Measurements from ENCODE around the gene MUC5B. TPM values are rescaled to one million over a fixed set of nuclear protein-coding genes. Genes with fewer than 3 reads are reported as not detected.

Gene MUC5B
- total and polyA plus RNA-seq, 8 donors: 0.06 to 33.4 (median 0.27) TPM

DNA sequence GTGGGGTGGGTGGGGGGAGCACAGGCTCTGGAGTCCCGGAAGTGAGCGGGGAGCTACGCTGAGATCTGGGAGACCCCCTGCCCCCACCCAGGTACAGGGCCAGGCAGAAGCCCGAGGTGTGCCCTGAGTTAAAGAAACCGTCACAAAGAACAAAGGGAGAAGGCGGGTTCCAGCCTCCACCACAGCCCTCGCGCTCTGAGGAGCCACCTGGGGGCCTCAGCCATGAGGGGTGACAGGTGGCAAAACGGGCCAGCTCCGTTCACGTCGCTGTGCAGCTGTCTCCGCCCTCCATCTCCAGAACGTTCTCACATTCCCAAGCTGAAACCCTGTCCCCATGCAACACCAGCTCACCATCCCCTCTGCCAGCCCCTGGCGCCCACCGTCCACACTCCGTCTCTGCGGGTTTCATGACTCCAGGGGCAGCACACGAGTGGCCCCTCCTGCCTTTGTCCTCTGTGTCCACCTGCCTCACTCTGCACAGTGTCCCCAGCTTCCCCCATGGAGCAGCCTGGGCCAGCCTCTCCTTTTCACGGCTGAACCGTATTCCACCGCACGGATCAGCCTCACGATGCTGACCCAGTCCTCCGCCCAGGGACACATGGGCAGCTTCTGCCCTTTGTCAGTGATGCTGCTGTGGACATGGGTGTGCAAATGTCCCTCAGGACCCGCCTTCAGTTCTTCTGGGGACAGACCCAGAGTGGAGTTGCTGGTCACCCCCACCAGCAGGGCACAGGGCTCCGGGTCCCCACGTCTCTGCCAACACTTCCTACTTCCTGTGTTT, 1.7 kb upstream of the MUC5B start:
- TF ChIP-seq, protein P1, sequence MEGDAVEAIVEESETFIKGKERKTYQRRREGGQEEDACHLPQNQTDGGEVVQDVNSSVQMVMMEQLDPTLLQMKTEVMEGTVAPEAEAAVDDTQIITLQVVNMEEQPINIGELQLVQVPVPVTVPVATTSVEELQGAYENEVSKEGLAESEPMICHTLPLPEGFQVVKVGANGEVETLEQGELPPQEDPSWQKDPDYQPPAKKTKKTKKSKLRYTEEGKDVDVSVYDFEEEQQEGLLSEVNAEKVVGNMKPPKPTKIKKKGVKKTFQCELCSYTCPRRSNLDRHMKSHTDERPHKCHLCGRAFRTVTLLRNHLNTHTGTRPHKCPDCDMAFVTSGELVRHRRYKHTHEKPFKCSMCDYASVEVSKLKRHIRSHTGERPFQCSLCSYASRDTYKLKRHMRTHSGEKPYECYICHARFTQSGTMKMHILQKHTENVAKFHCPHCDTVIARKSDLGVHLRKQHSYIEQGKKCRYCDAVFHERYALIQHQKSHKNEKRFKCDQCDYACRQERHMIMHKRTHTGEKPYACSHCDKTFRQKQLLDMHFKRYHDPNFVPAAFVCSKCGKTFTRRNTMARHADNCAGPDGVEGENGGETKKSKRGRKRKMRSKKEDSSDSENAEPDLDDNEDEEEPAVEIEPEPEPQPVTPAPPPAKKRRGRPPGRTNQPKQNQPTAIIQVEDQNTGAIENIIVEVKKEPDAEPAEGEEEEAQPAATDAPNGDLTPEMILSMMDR (IDR thresholded peaks at IDR 0.05): no peak

DNA sequence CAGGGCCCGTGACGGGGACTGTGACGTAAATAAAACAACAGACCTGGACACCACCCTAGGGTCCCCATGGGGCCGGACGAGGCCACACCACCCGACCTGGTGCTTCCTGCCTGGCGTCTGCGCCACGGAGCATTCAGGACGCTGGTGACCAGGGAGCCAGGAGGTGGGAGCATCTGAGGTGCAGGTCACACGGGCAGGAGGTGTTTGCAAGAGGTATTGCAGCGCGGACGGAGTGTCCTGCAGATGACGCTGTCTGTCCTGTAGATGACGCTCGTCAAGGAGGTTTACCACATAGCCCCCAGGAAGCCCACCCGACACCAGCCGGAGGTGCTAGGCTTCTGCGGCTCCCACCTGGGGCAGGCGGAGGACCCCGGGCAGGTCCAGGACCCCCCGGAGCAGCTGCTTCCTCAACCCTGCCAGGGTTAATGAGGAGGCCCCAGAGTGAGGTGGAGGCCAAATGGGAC, 986 bp upstream of the MUC5B start:
- Histone ChIP-seq H3K9me3 (no peaks in the 10 kb centered on the region), H3K27ac (no peak overlapping the region), H3K27me3 (peaks cover 0 to 94% of the 10 kb centered on the region in 2 donors), H3K36me3 (no peaks in the 10 kb centered on the region), H3K4me3 (no peak overlapping the region), H3K4me1 (no peaks in the 10 kb centered on the region)
- peak in 1 of 4 donors; percentile 74 for DNase-seq
- intact Hi-C loops (cut with DNase I): no loop called here
- TF ChIP-seq, protein P1 (IDR thresholded peaks at IDR 0.05): no peak
- no peak for ATAC-seq

More for the DNA sequence above, 1.7 kb upstream of the MUC5B start:
- intact Hi-C loops (cut with DNase I): no loop called here
- Histone ChIP-seq H3K36me3 (no peaks in the 10 kb centered on the region), H3K4me1 (no peaks in the 10 kb centered on the region), H3K9me3 (no peaks in the 10 kb centered on the region), H3K27ac (no peak overlapping the region), H3K4me3 (no peak overlapping the region), H3K27me3 (peaks cover 0 to 86% of the 10 kb centered on the region in 2 donors)
- ATAC-seq: no peak
- peak in 1 of 4 donors; percentile 64 for DNase-seq

DNA sequence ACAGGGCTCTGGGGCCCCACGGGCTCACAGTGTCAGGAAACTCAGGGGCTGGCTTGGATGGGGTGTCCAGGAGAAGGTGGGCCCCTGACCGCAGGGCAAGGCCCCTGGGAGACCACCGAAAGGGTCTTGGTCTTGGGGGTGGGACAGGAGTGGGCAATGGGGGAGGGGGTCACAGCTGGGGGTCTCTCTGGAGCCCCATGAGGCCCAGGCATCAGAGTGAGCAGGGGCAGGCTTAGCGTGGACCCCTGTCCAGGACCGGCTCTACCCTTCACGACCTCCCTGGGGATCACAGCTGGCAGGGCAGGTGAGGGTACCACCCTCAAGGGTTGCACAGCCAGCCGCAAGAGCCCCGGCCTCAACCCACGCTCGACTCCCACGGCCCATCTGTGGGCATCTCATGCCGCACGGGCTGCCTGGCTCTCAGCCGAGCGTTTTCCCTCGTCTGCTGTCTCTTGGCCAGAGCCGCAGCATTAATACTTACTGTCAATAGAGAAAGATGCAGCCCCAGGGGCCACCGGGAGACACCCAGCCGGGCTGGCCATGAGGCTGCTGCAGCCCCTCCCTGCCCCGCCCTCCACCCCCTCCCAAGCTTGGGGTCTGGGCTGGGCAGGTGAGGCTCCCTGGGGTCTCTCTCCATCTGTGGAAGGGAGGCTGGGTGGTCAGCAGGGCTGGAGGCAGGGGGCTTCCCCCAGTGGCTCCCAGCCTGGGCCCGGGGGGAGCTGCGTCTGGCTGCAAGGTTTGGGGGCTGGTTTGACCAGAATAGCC, 662 bp downstream of the MUC5B start:
- H3K27ac ChIP-seq: no peak overlapping the region
- H3K27me3 ChIP-seq: peaks cover 0 to 100% of the 10 kb centered on the region in 2 donors
- H3K4me1 ChIP-seq: no peaks in the 10 kb centered on the region
- DNase-seq: peak in 2 of 4 donors; percentile 8 to 55
- ATAC-seq: no peak
- H3K9me3 ChIP-seq: no peaks in the 10 kb centered on the region
- intact Hi-C loops (cut with DNase I): no loop called here
- H3K4me3 ChIP-seq: no peak overlapping the region
- TF ChIP-seq, protein P1 (IDR thresholded peaks at IDR 0.05): no peak
- H3K36me3 ChIP-seq: no peaks in the 10 kb centered on the region

DNA sequence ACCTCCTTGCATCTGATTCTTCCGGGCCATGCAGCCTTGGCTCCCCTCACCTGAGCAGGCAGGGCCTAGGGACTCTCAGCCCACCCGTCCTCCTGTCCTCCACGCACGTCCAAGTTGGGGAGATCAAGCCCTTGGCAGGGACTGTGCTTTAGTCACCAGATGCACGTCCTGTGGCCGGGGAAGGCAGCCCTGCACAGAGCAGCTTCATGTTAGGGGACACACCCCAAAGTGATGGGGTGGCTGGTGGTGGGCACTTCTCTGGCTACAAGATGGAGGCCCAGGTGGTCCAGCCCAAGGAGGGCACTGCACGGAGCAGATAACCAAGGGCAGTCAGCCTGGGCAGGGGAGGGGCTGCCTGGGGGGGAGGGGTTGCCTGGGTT, 1.2 kb downstream of the MUC5B start:
- TF ChIP-seq, protein P1 (IDR thresholded peaks at IDR 0.05): no peak
- ATAC-seq (no peak), DNase-seq (peak in 1 of 4 donors; percentile 17)
- Histone ChIP-seq H3K4me3 (no peak overlapping the region), H3K27me3 (peaks cover 0 to 100% of the 10 kb centered on the region in 2 donors), H3K9me3 (no peaks in the 10 kb centered on the region), H3K4me1 (no peaks in the 10 kb centered on the region), H3K27ac (no peak overlapping the region), H3K36me3 (no peaks in the 10 kb centered on the region)
- intact Hi-C loops (cut with DNase I): no loop called here
